Transverse colon (tissue), 4 donors: ENCODE results near the gene WDFY2. TPM values are rescaled to one million over a fixed set of nuclear protein-coding genes. Genes with fewer than 3 reads are reported as not detected.

Source experiments
- DNase-seq: peaks from one replicate; pipeline ENCODE4 v3.0.0-alpha.2; 2019
- H3K27ac ChIP-seq, 4 donors: fragments of 200-600 bp; sonication (generic); 2 replicates each; pipeline ENCODE4 v1.5.1; 2016 to 2018; ENCODE audit warnings: inconsistent platforms in 4 of 4
- H3K27me3 ChIP-seq: fragments of 200-600 bp; sonication (generic); 2 replicates; pipeline ENCODE4 v1.5.1; 2017; ENCODE audit warnings: inconsistent platforms
- H3K36me3 ChIP-seq, 4 donors: fragments of 200-600 bp; sonication (generic); 2 replicates each; pipeline ENCODE4 v1.5.1; 2017 to 2019; ENCODE audit warnings: inconsistent platforms in 4 of 4
- H3K4me1 ChIP-seq, 4 donors: fragments of 200-600 bp; sonication (generic); 2 replicates each; pipeline ENCODE4 v1.5.1; 2017 to 2020; ENCODE audit warnings: inconsistent platforms in 4 of 4
- H3K4me3 ChIP-seq, 4 donors: fragments of 200-600 bp; sonication (generic); 1 replicate in 1 of 4; 2 replicates in 3 of 4; pipeline versions ENCODE4 v1.5.1 to v1.6.1; 2017 to 2019; ENCODE audit warnings: inconsistent platforms in 4 of 4
- H3K9me3 ChIP-seq, 2 donors: fragments of 200-600 bp; sonication (generic); 2 replicates each; pipeline ENCODE4 v1.5.1; 2017 to 2019; ENCODE audit warnings: inconsistent platforms in 2 of 2
- CTCF ChIP-seq, 5 experiments: fragments of 200-600 bp in 3 of 5; fragments of 450-650 bp in 2 of 5; sonication (generic) in 3 of 5; IDR thresholded peaks; 1 replicate in 2 of 5; 2 replicates in 3 of 5; pipeline ENCODE4 v1.5.1; 2016 to 2017; ENCODE audit warnings: antibody characterized with exemption in 5 of 5, inconsistent platforms in 3 of 5, mild to moderate bottlenecking in 2 of 5, moderate library complexity in 1 of 5
- EP300 ChIP-seq: sonication (generic); formaldehyde crosslinking; IDR thresholded peaks from one replicate; pipeline ENCODE4 v1.6.1; 2017; ENCODE audit warnings: antibody characterized with exemption, low read depth
- POLR2A ChIP-seq: fragments of 450-650 bp; IDR thresholded peaks from one replicate; pipeline ENCODE4 v1.6.1; 2016; ENCODE audit warnings: antibody characterized with exemption, mild to moderate bottlenecking, moderate library complexity
- POLR2AphosphoS5 ChIP-seq, 3 donors: sonication (generic); formaldehyde crosslinking; IDR thresholded peaks; one replicate each; pipeline ENCODE4 v1.6.1; 2016; ENCODE audit warnings: antibody characterized with exemption in 3 of 3
- WGBS, 2 donors: methylation state at CpG; one replicate each; pipeline ENCODE4 v1.1.5; 2018; ENCODE audit warnings: low coverage in 1 of 2; 5-methylcytosine and 5-hydroxymethylcytosine counted together
- in situ Hi-C, 4 donors: fragments of 200-750 bp; cut with MboI; loops; one replicate each; pipeline versions ENCODE4 v1.15.0 to v1.15.1; 2017; ENCODE audit warnings: low sequenced_read_pairs in 3 of 4, low pct_ligation_motif_present in 1 of 4, low pct_unique_long_range_greater_than_20kb in 1 of 4
- intact Hi-C: fragments of 100-400 bp; cut with DNase I; formaldehyde crosslinking; loops from one replicate; pipeline ENCODE4 v1.15.1; 2023; ENCODE audit warnings: low total_unique reads
- total RNA-seq, 4 donors: library from RNA; depleted of rRNA; stranded (reverse); fragments of >200 nt; gene quantifications; one replicate each; pipeline ENCODE4 v1.1.0, GENCODE V29; 2016

Gene WDFY2
- total RNA-seq, 4 donors from 2014 or later: 2.4 to 12.3 (median 6.7) TPM

- in situ Hi-C loops: loop anchor here (10.0 to 25.0 kb wide), 3 partner anchors 208 to 358 kb away; partner anchors contain the start of gene WDFY2 (in 1 of the 4)
- intact Hi-C loops: no loop called here
These were observed 210.7 kb downstream of the WDFY2 start for GRCh38 chr13:51794964-51795363.

GRCh38 chr13:51795419-51795818, 211.2 kb downstream of the WDFY2 start:
- Histone ChIP-seq H3K4me3 (no peak overlapping the region), H3K27me3 (no peaks in the 10 kb centered on the region), H3K27ac (no peak overlapping the region), H3K36me3 (no peaks in the 10 kb centered on the region), H3K9me3 (no peaks in the 10 kb centered on the region), H3K4me1 (peaks cover 0 to 2% (median 0%) of the 10 kb centered on the region in 4 donors)
- in situ Hi-C loops (loop anchor here (10.0 to 25.0 kb wide), 3 partner anchors 208 to 358 kb away; partner anchors contain the start of gene WDFY2 (in 1 of the 4)), intact Hi-C loops (no loop called here)
- TF ChIP-seq POLR2AphosphoS5 (IDR thresholded peaks at IDR 0.05) (no peak), POLR2A (no peak), EP300 (no peak), CTCF (IDR thresholded peaks at IDR 0.05) (no peak)
- WGBS, 2 donors: 77 to 97% methylated on average over 2 of the region's 2 CpGs
- DNase-seq: no peak

More at GRCh38 chr13:51794964-51795363, 210.7 kb downstream of the WDFY2 start:
- no peaks in the 10 kb centered on the region for H3K9me3 ChIP-seq
- H3K27me3 ChIP-seq: no peaks in the 10 kb centered on the region
- no peaks in the 10 kb centered on the region for H3K36me3 ChIP-seq
- DNase-seq: no peak
- no peaks in the 10 kb centered on the region for H3K4me1 ChIP-seq
- 69% methylated on average over 4 of the region's 4 CpGs; no CpG with 5 or more reads in 1 of the 2 donors for WGBS, 2 donors
- no peak for TF ChIP-seq POLR2A
- TF ChIP-seq POLR2AphosphoS5 (IDR thresholded peaks at IDR 0.05): no peak
- TF ChIP-seq EP300: no peak
- TF ChIP-seq CTCF (IDR thresholded peaks at IDR 0.05): no peak
- no peak overlapping the region for H3K27ac ChIP-seq
- H3K4me3 ChIP-seq: no peak overlapping the region

- H3K4me1 ChIP-seq: peaks cover 3 to 13% (median 4%) of the 10 kb centered on the region in 4 donors
- in situ Hi-C loops: loop anchor here (10.0 to 25.0 kb wide), 3 partner anchors 209 to 359 kb away; partner anchors contain the start of gene WDFY2 (in 1 of the 4)
- no peaks in the 10 kb centered on the region for H3K9me3 ChIP-seq
- 92% methylated on average over 7 of the region's 7 CpGs; no CpG with 5 or more reads in 1 of the 2 donors for WGBS, 2 donors
- H3K36me3 ChIP-seq: no peaks in the 10 kb centered on the region
- no peaks in the 10 kb centered on the region for H3K27me3 ChIP-seq
- TF ChIP-seq POLR2A: no peak
- no peak for TF ChIP-seq EP300
- no peak for TF ChIP-seq CTCF (IDR thresholded peaks at IDR 0.05)
- TF ChIP-seq POLR2AphosphoS5 (IDR thresholded peaks at IDR 0.05): no peak
- intact Hi-C loops: no loop called here
- H3K4me3 ChIP-seq: no peak overlapping the region
- no peak overlapping the region for H3K27ac ChIP-seq
- DNase-seq: no peak
These were observed 212.3 kb downstream of the WDFY2 start for GRCh38 chr13:51796546-51796945.

GRCh38 chr13:51797664-51798488, 213.6 kb downstream of the WDFY2 start:
- WGBS, 2 donors: 60 to 70% methylated on average over 3 to 12 of the region's 12 CpGs
- peaks cover 16 to 27% (median 17%) of the 10 kb centered on the region in 4 donors for H3K4me1 ChIP-seq
- in situ Hi-C loops (loop anchor here (10.0 to 25.0 kb wide), 3 partner anchors 211 to 361 kb away; partner anchors contain the start of gene WDFY2 (in 1 of the 4)), intact Hi-C loops (no loop called here)
- peak; percentile 51 for DNase-seq
- H3K27ac ChIP-seq: no peak overlapping the region
- no peaks in the 10 kb centered on the region for H3K36me3 ChIP-seq
- peak; percentile 42 to 70 (median 47) for TF ChIP-seq CTCF (IDR thresholded peaks at IDR 0.05)
- no peak for TF ChIP-seq POLR2A
- TF ChIP-seq EP300: no peak
- TF ChIP-seq POLR2AphosphoS5 (IDR thresholded peaks at IDR 0.05): no peak
- H3K27me3 ChIP-seq: no peaks in the 10 kb centered on the region
- no peaks in the 10 kb centered on the region for H3K9me3 ChIP-seq
- no peak overlapping the region for H3K4me3 ChIP-seq
